GM19324 (cell line): Measurements from ENCODE around the gene MLXIPL.
A peak's percentile ranks its signal among the peaks of the same experiment; 100 is the strongest.
"Not testable (repeated sequence)": the region's sequence is repeated elsewhere in the genome, so short reads cannot be mapped to it uniquely, and the experiment has no call there.

Experiments
- ATAC-seq: cut with Tn5 transposase; IDR thresholded peaks from one replicate; pipeline ENCODE4 v1.9.1; 2021; ENCODE audit warnings: mild to moderate bottlenecking, moderate library complexity; ENCODE audit not compliant: unreplicated experiment, low FRiP score

MLXIPL gene

DNA sequence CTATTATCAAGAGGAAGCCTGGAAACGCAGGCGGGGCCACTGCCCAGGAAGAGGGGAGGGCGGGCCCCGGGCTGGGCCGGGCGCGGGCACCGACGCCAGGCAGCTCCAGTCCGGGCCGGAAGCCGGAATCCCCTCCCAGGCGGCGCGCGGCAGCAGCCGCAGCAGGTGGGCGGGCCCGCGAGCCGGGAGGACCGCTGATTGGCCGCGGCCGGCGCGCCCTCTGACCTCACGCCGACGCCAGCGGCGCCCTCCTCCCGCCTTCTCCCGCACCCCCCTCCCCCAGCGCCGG, 67.3 kb downstream of the MLXIPL start:
- peak; percentile 94 for ATAC-seq

DNA sequence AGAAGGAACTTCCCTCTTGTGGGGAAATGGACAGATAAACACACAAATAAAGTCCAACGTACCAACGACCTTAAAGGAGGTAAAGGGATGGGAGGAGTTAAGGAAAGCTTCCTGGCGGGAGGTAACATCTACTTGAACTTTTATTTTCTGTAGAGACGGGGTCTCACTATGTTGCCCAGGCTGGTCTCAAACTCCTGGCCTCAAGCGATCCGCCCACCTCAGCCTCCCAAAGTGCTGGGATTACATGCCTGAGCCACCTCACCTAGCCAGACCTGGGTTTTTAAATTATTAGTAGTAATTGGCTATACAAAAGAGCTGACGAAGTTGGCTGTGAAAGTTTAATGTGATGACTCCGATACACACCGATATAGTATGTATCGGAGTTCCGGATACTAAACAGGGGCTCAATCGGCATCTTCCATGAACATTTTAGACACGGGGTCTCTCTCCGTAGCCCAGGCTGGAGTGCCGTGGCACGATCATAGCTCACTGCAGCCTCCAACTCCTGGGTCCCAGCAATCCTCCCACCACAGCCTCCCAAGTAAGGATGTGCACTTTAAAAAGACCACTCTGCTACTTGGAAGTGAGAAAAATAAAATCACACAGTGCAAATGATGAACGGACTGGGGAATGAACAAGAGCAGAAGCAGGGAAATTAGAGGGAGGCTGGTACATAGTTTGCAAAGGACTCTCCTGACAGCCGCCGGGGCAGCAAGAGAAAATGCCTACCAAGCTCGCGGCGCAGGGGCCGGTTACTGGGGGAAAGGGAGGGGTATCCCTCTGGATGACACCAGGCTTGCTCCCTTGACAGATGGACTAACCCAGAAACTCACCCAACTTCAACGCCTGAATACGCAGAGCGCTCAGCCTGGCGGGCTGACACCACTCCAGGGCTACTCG, 67.9 kb downstream of the MLXIPL start:
- no peak for ATAC-seq

DNA sequence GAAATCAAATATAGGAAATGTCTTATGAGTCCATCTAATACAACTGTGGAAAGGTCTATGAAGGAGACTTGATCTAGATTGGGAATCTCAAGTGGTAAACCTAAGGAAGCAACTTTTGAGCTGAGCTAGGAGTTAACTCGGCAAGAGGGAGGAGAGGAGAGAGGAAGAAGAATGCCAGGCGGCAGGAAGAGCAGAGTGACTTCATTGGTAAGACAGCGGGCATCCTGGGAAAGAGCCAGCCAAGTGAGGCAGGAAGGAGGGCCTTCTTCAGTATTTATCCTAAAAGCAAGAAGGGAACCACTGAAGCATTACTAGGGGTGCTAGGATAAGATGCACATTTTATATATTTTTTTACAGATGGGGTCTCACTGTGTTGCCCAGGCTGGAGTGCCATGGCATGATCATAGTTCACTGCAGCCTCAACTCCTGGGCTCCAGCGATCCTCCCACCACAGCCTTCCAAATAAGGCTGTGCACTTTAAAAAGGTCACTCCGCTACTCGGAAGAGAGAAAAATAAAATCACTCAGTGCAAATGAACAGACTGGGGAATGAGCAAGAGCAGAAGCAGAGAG, 68.8 kb downstream of the MLXIPL start:
- ATAC-seq: no peak

DNA sequence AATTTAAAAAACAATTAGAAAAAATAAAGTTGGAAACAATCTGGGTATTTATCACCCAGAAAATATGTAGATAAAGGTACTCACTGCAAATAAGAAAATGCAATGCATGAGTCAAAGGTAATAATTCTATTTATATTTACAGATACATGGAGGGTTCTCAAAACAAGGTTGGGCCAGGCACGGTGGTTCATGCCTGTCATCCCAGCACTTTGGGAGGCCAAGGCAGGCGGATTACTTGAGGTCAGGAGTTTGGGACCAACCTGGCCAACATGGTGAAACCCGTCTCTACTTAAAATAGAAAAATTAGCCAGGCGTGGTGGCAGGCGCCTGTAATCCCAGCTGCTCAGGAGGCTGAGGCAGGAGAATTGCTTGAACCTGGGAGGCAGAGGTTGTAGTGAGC, 74.2 kb downstream of the MLXIPL start:
- ATAC-seq: not testable (repeated sequence)

DNA sequence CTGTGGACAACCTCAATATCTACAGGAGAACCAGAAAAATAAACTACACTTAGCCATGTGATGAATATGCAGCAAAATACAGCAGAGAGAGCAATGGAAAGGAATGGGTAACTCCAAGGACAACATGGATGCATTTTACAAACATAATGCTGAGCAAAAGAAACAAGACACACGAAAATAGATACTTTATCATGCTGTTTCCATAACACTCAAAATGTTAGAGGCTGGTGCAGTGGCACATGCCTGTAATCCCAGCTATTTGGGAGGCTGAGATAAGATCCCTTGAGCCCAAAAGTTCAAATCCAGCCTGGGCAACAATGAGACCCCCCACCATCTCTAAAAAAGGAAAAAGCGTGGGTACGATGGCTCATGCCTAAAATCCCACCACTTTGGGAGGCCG, 75.1 kb downstream of the MLXIPL start:
- no peak for ATAC-seq

DNA sequence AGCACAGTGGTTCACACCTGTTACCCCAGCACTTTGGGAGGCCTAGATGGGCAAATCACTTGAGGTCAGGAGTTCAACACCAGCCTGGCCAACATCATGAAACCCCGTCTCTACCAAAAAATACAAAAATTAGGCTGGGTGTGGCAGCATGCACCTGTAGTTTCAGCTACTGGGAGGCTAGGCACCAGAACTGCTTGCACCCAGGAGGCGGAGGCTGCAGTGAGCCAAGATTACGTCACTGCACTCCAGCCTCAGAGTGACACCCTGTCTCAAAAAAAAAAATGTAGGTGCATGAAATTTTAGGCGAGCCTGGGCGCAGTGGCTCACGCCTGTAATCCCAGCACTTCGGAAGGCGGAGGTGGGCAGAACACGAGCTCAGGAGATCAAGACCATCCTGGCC, 76.5 kb downstream of the MLXIPL start:
- ATAC-seq: no peak

DNA sequence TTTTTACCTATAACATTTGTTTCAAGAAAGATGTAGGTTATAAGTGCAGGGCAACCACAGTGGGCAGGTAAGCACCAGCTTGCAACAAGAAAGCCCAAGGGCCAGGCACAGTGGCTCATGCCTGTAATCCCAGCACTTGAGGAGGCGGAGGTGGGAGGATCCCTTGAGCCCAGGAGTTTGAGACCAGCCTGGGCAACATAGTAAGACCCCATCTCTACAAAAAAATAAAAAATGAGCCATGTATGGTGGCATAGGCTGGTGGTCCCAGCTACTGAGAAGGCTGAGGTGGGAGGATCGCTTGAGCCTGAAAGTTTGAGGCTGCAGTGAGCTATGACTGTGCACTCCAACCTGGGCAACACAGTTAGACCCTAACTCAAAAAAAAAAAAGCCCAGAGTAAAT, 79.6 kb downstream of the MLXIPL start:
- no peak for ATAC-seq
